GDM1 (cell line): ENCODE data around the gene CSRP2.
A peak's percentile ranks its signal among the peaks of the same experiment; 100 is the strongest.

Source experiments
- DNase-seq: peaks from one replicate; lab custom pipeline; 2025; lab: John Stamatoyannopoulos, UW

The CSRP2 gene

GRCh38 chr12:76878899-76879709, at the start of gene CSRP2:
CSRP2 (minus strand) TSS chr12:76879019; CDS start chr12:76866260, 12,759 bp downstream.
- DNase-seq = peak; percentile 53

GRCh38 chr12:76927170-76927784, 48.5 kb upstream of the CSRP2 start:
- DNase-seq = peak; percentile 33

GRCh38 chr12:76925135-76925534, 46.3 kb upstream of the CSRP2 start:
- DNase-seq = no peak

- DNase-seq = no peak
Observed at GRCh38 chr12:76922866-76923265, 44.0 kb upstream of the CSRP2 start.

- DNase-seq = no peak
Observed at GRCh38 chr12:76921891-76922664, 43.3 kb upstream of the CSRP2 start.

GRCh38 chr12:76921100-76921471, 42.3 kb upstream of the CSRP2 start:
- no peak for DNase-seq

- peak; percentile 72 for DNase-seq
Observed at GRCh38 chr12:76920172-76921099, 41.6 kb upstream of the CSRP2 start.

- no peak for DNase-seq
Observed at GRCh38 chr12:76919383-76920171, 40.8 kb upstream of the CSRP2 start.

GRCh38 chr12:76916170-76916540, 37.3 kb upstream of the CSRP2 start:
- no peak for DNase-seq

GRCh38 chr12:76915361-76916169, 36.7 kb upstream of the CSRP2 start:
- DNase-seq = no peak

GRCh38 chr12:76914102-76914859, 35.5 kb upstream of the CSRP2 start:
- no peak for DNase-seq

- no peak for DNase-seq
Observed at GRCh38 chr12:76909290-76909689, 30.5 kb upstream of the CSRP2 start.

GRCh38 chr12:76908303-76909017, 29.6 kb upstream of the CSRP2 start:
- no peak for DNase-seq

- DNase-seq = peak; percentile 30
Observed at GRCh38 chr12:76901628-76902380, 23.0 kb upstream of the CSRP2 start.

- DNase-seq = no peak
Observed at GRCh38 chr12:76899522-76899921, 20.7 kb upstream of the CSRP2 start.

GRCh38 chr12:76898442-76898841, 19.6 kb upstream of the CSRP2 start:
- no peak for DNase-seq

GRCh38 chr12:76896274-76896673, 17.5 kb upstream of the CSRP2 start:
- no peak for DNase-seq

GRCh38 chr12:76895796-76896195, 17.0 kb upstream of the CSRP2 start:
- no peak for DNase-seq
